Loucy (cell line): ENCODE data around the gene KCNH8.

Experiments
- CTCF ChIP-seq: fragments of 200-600 bp; sonication (generic); conservative IDR thresholded peaks from 2 replicates; pipeline ENCODE4 v1.5.1; 2014; ENCODE audit warnings: mild to moderate bottlenecking, antibody characterized with exemption, low read length
- EZH2phosphoT487 ChIP-seq: fragments of 200-600 bp; IDR thresholded peaks from 2 replicates; pipeline ENCODE4 v1.6.1; 2018; ENCODE audit warnings: antibody characterized with exemption, mild to moderate bottlenecking, moderate library complexity, borderline replicate concordance

DNA sequence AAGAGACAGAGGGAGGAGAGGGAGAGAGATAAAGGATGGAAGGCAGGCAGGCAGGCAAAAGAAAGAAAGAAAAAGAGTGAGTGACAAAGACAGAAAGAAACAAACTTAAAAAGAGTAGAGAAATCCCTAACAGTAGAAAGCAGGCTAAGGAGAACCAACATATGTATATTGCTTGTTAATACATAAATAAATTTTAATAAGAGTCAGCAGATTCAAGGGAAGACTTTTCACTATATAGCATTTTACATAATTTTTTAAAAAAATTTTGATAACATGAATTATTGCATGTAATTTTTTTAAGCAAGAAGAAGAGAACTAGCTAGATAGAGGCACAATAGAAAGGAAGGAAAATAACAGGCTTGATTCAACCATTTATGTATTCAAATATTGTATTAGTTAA lies 291.6 kb downstream of the KCNH8 start:
- TF ChIP-seq CTCF (no peak), EZH2phosphoT487 (no peak)
